Measurements from ENCODE around the gene FHIT.

The FHIT gene

DNA sequence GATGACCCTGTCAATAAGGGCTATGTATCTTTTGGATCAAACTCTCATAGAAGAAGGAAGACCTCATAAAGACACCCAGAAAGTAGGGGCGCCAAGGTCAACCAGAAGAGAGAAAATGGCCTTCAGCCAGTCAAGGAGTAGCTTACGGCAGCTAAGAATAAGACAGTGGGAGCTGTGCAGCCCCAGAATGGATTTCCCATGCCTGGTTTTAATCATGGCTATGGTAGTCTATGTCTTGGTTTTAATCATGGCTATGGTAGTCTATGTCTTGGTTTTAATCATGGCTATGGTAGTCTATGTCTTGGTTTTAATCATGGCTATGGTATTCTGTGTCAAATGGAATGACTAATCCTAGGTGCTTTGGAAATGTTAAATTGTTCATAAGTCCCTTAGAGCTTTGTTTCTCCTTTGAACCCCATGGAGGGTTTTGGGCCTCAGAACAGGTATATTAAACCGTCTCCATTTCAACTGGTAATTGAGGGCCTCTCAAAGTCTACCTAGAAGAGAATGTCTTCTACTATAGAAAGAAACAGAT is 1459.4 kb downstream of the FHIT start:
- DNase-seq (ENCODE audit: low read depth, low spot score) = no peak
- Histone ChIP-seq H3K4me1 (ENCODE audit: insufficient read depth, insufficient read length) (no peaks in the 10 kb centered on the region), H3K36me3 (ENCODE audit: insufficient read depth, insufficient read length, low read length) (no peaks in the 10 kb centered on the region), H3K9ac (ENCODE audit: insufficient read length, low read depth) (no peak overlapping the region), H3K4me3 (ENCODE audit: insufficient read length, low read depth) (no peak overlapping the region), H3K27me3 (ENCODE audit: insufficient read depth, insufficient read length) (no peaks in the 10 kb centered on the region), H3K9me3 (ENCODE audit: insufficient read depth, low read length) (no peaks in the 10 kb centered on the region)
- no peak for TF ChIP-seq YY1 (IDR thresholded peaks at IDR 0.05; ENCODE audit: insufficient read depth, insufficient read length)
- no peak for TF ChIP-seq ZNF274 (IDR thresholded peaks at IDR 0.05; ENCODE audit: low read depth, low read length)
- TF ChIP-seq SUZ12 (IDR thresholded peaks at IDR 0.05; ENCODE audit: extremely low read depth, insufficient read depth, insufficient read length) = no peak

DNA sequence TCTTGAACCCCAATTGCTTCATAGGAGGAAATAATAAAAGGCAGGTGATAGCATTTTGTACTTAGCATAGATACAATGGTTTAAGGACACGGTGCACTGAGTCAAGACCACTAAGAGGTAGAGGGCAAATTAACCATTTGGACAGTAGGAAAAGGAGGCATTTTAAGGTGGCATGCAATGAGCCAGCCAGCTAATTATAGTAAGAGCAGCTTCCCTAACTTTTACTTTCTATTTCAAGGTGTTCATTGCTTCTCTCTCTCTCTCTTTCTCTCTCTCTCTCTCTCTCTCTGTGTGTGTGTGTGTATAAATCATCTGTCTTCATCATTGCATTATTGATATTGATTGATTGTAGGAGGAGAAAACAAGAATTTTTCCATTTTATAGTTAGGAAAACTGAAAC is 1461.0 kb downstream of the FHIT start:
- H3K36me3 ChIP-seq (ENCODE audit: insufficient read depth, insufficient read length, low read length) = no peaks in the 10 kb centered on the region
- TF ChIP-seq SUZ12 (IDR thresholded peaks at IDR 0.05; ENCODE audit: extremely low read depth, insufficient read depth, insufficient read length) (no peak), YY1 (IDR thresholded peaks at IDR 0.05; ENCODE audit: insufficient read depth, insufficient read length) (no peak), ZNF274 (IDR thresholded peaks at IDR 0.05; ENCODE audit: low read depth, low read length) (no peak)
- no peak overlapping the region for H3K9ac ChIP-seq (ENCODE audit: insufficient read length, low read depth)
- no peaks in the 10 kb centered on the region for H3K27me3 ChIP-seq (ENCODE audit: insufficient read depth, insufficient read length)
- DNase-seq (ENCODE audit: low read depth, low spot score) = no peak
- no peaks in the 10 kb centered on the region for H3K9me3 ChIP-seq (ENCODE audit: insufficient read depth, low read length)
- no peak overlapping the region for H3K4me3 ChIP-seq (ENCODE audit: insufficient read length, low read depth)
- no peaks in the 10 kb centered on the region for H3K4me1 ChIP-seq (ENCODE audit: insufficient read depth, insufficient read length)

DNA sequence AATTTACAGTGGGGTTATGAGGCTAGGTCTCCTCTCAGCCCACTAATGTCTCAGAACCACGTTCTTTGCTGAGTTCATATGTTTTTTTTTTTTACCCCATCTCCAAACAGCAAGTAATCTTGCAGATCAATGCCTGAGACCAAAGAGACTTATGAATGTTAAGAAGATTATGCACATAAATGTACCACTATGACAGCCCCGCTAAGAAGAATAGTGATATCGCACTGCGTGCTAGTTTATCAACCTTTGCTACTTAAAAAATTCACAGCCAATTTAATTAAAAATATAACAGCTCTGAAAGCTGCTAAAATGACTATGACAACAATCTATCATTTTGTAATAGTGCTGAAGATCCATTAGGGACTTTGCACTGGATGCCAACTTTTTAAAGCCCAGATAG is 1462.5 kb downstream of the FHIT start:
- no peaks in the 10 kb centered on the region for H3K9me3 ChIP-seq (ENCODE audit: insufficient read depth, low read length)
- no peaks in the 10 kb centered on the region for H3K36me3 ChIP-seq (ENCODE audit: insufficient read depth, insufficient read length, low read length)
- no peaks in the 10 kb centered on the region for H3K4me1 ChIP-seq (ENCODE audit: insufficient read depth, insufficient read length)
- DNase-seq (ENCODE audit: low read depth, low spot score) = no peak
- no peak overlapping the region for H3K9ac ChIP-seq (ENCODE audit: insufficient read length, low read depth)
- no peaks in the 10 kb centered on the region for H3K27me3 ChIP-seq (ENCODE audit: insufficient read depth, insufficient read length)
- H3K4me3 ChIP-seq (ENCODE audit: insufficient read length, low read depth) = no peak overlapping the region
- TF ChIP-seq YY1 (IDR thresholded peaks at IDR 0.05; ENCODE audit: insufficient read depth, insufficient read length) (no peak), SUZ12 (IDR thresholded peaks at IDR 0.05; ENCODE audit: extremely low read depth, insufficient read depth, insufficient read length) (no peak), ZNF274 (IDR thresholded peaks at IDR 0.05; ENCODE audit: low read depth, low read length) (no peak)

DNA sequence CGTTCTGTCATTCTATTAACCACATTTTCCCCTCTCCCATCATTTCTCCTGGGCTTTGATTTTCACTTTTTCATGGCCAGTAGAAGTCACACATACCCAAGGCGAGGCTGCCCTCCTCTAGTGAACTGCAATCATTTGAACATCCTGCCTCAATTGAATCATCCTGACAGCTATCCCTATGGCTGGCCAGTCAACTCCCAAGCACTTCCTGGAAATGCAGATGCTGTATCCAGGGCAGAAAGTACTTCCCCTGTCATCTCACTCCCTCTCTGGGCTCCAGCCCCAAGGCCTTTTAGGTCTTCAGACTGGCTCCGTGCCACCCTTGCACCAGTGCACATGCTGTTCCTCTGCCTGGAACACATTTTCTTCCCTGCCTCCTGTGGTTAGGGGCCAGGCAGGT is 1463.1 kb downstream of the FHIT start:
- peaks cover 3% of the 10 kb centered on the region for H3K4me1 ChIP-seq (ENCODE audit: insufficient read depth, insufficient read length)
- DNase-seq (ENCODE audit: low read depth, low spot score) = no peak
- no peak for TF ChIP-seq SUZ12 (IDR thresholded peaks at IDR 0.05; ENCODE audit: extremely low read depth, insufficient read depth, insufficient read length)
- no peak for TF ChIP-seq ZNF274 (IDR thresholded peaks at IDR 0.05; ENCODE audit: low read depth, low read length)
- no peak for TF ChIP-seq YY1 (IDR thresholded peaks at IDR 0.05; ENCODE audit: insufficient read depth, insufficient read length)
- no peaks in the 10 kb centered on the region for H3K9me3 ChIP-seq (ENCODE audit: insufficient read depth, low read length)
- no peaks in the 10 kb centered on the region for H3K36me3 ChIP-seq (ENCODE audit: insufficient read depth, insufficient read length, low read length)
- no peak overlapping the region for H3K9ac ChIP-seq (ENCODE audit: insufficient read length, low read depth)
- no peaks in the 10 kb centered on the region for H3K27me3 ChIP-seq (ENCODE audit: insufficient read depth, insufficient read length)
- no peak overlapping the region for H3K4me3 ChIP-seq (ENCODE audit: insufficient read length, low read depth)

DNA sequence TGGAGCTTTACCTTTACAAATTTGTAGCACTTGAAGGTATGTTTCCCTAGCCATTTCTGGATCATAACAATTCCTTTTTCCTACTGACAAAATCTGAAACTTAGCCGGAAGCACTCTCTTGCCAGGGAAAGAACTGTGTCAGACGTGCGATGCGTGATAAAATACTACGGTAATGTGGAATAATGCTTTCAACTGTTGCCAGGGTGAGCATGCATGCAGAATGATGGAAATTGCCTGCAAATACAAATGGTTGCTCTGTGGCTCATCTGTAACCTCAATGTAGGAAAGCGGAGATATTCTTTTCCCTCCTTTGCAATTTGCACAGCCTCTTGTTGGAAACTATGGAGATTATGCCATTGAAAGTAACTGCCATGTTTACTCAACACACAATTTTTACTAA is 1464.9 kb downstream of the FHIT start:
- H3K36me3 ChIP-seq (ENCODE audit: insufficient read depth, insufficient read length, low read length) = no peaks in the 10 kb centered on the region
- H3K4me1 ChIP-seq (ENCODE audit: insufficient read depth, insufficient read length) = peaks cover 3% of the 10 kb centered on the region
- no peak for DNase-seq (ENCODE audit: low read depth, low spot score)
- no peak overlapping the region for H3K9ac ChIP-seq (ENCODE audit: insufficient read length, low read depth)
- H3K27me3 ChIP-seq (ENCODE audit: insufficient read depth, insufficient read length) = no peaks in the 10 kb centered on the region
- TF ChIP-seq YY1 (IDR thresholded peaks at IDR 0.05; ENCODE audit: insufficient read depth, insufficient read length) (no peak), ZNF274 (IDR thresholded peaks at IDR 0.05; ENCODE audit: low read depth, low read length) (no peak), SUZ12 (IDR thresholded peaks at IDR 0.05; ENCODE audit: extremely low read depth, insufficient read depth, insufficient read length) (no peak)
- H3K9me3 ChIP-seq (ENCODE audit: insufficient read depth, low read length) = no peaks in the 10 kb centered on the region
- H3K4me3 ChIP-seq (ENCODE audit: insufficient read length, low read depth) = no peak overlapping the region

DNA sequence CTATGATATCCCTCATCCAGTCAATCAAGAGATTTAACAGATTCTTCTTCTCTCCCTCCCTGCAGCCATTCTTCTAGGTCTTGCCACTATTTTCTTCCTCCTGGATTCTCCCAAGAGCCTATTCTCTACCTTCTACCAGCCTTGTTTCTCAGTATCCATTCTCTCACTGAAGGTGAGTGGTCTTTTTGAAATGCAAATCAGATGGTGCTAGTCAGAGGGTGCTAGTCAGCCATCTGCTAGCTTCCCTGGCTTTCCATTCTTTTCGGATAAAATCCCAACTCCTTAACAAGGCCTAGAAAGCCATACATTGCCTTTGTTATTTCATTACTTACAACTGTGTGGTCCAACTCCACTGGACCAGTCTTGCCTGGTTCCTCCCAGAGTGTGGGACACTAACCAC is 1467.1 kb downstream of the FHIT start:
- H3K27me3 ChIP-seq (ENCODE audit: insufficient read depth, insufficient read length) = no peaks in the 10 kb centered on the region
- H3K4me1 ChIP-seq (ENCODE audit: insufficient read depth, insufficient read length) = peaks cover 3% of the 10 kb centered on the region
- TF ChIP-seq YY1 (IDR thresholded peaks at IDR 0.05; ENCODE audit: insufficient read depth, insufficient read length) (no peak), ZNF274 (IDR thresholded peaks at IDR 0.05; ENCODE audit: low read depth, low read length) (no peak), SUZ12 (IDR thresholded peaks at IDR 0.05; ENCODE audit: extremely low read depth, insufficient read depth, insufficient read length) (no peak)
- DNase-seq (ENCODE audit: low read depth, low spot score) = peak; percentile 28
- H3K36me3 ChIP-seq (ENCODE audit: insufficient read depth, insufficient read length, low read length) = no peaks in the 10 kb centered on the region
- H3K9me3 ChIP-seq (ENCODE audit: insufficient read depth, low read length) = no peaks in the 10 kb centered on the region
- H3K4me3 ChIP-seq (ENCODE audit: insufficient read length, low read depth) = no peak overlapping the region
- H3K9ac ChIP-seq (ENCODE audit: insufficient read length, low read depth) = no peak overlapping the region

DNA sequence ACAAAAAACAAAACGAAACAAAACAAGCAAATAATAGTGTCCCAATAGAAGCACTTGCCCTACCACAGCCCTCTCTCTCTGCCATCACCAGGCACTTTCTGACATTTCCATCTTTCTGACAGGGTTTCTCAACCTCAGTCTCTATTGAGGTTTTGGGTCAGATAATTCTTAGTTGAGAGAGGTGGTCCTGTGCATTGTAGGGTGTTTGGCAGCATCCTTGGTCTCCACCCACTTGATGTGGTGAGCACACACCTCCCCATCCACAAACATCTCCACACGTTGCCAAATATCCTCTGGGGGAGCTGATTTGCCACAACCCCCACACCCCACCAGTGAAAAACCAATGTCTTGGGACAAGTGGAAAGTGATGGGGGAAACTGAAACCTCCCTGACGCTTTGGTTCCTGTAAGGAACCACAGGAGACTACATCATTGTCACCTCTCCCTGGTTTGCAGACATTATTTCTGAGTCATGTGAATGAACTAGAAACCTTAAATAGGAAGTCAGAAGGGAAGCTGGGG is 1467.7 kb downstream of the FHIT start:
- no peak for TF ChIP-seq SUZ12 (IDR thresholded peaks at IDR 0.05; ENCODE audit: extremely low read depth, insufficient read depth, insufficient read length)
- TF ChIP-seq ZNF274 (IDR thresholded peaks at IDR 0.05; ENCODE audit: low read depth, low read length) = no peak
- TF ChIP-seq YY1 (IDR thresholded peaks at IDR 0.05; ENCODE audit: insufficient read depth, insufficient read length) = no peak
- H3K4me1 ChIP-seq (ENCODE audit: insufficient read depth, insufficient read length) = peaks cover 3% of the 10 kb centered on the region
- no peak overlapping the region for H3K9ac ChIP-seq (ENCODE audit: insufficient read length, low read depth)
- DNase-seq (ENCODE audit: low read depth, low spot score) = no peak
- H3K27me3 ChIP-seq (ENCODE audit: insufficient read depth, insufficient read length) = no peaks in the 10 kb centered on the region
- no peaks in the 10 kb centered on the region for H3K9me3 ChIP-seq (ENCODE audit: insufficient read depth, low read length)
- H3K4me3 ChIP-seq (ENCODE audit: insufficient read length, low read depth) = no peak overlapping the region
- H3K36me3 ChIP-seq (ENCODE audit: insufficient read depth, insufficient read length, low read length) = no peaks in the 10 kb centered on the region
